DMS153 treated with DMSO at 0.1 percent for 48 hours (cell line): Measurements from ENCODE around the gene CDC16.

Experiments
- DNase-seq: peaks from one replicate; lab custom pipeline; 2025; ENCODE audit not compliant: unreplicated experiment; lab: John Stamatoyannopoulos, UW

Gene CDC16

DNA sequence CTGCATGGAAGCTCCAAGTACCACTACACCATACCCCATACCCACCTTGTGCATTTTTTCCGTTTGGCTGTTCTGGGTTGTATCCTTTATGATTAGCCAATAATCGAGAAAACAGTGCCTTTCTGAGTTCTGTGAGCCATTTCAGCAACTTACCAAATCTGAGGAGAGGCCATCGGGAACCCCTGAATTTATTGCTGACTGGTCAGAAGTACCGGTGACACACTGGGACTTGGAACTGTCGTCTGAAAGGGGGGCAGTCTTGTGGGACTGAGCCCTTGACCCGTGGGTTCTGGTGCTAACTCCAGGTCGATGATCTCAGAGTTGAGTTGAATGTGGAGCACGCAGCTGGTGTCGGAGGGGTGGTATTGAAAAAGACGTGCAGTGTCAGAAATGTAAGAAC lies 61.8 kb downstream of the CDC16 start:
- DNase-seq = no peak

GRCh38 chr13:114296902-114297301 lies 62.2 kb downstream of the CDC16 start:
- DNase-seq = no peak

GRCh38 chr13:114298866-114299265 lies 64.2 kb downstream of the CDC16 start:
- DNase-seq = no peak

- no peak for DNase-seq
Measured at GRCh38 chr13:114299604-114300305, 65.1 kb downstream of the CDC16 start.

DNA sequence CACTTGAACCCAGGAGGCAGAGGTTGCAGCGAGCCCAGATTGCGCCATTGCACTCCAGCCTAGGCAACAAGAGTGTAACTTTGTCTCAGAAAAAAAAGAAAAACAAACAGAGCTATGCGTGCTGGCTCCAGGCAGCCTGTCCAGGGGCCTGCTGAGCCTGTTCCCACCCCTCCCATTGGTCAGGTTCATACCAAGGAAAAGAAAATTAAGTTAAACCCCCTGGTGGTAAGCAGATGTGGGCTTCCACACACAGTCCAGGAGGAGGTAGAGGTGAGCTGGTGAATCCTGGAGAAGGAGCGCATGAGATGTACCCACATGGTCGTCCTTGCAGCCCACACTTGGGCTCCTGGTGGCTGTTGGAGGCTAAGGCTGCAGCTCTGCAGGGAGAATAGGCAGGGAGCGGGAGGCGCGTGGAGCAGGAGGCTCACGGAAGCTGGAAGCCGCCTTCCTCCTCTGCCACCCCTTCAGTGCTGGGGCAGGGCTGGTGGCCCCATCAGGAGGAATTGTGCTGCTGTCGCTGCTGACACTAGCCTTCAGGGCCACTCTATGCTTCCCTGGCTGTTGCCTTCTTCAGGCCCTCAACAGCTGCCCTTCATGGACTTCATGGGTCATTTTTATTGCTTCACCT lies 69.1 kb downstream of the CDC16 start:
- no peak for DNase-seq

- DNase-seq = no peak
Measured at GRCh38 chr13:114304346-114305034, 69.8 kb downstream of the CDC16 start.

GRCh38 chr13:114309086-114309485 lies 74.4 kb downstream of the CDC16 start:
- no peak for DNase-seq

DNA sequence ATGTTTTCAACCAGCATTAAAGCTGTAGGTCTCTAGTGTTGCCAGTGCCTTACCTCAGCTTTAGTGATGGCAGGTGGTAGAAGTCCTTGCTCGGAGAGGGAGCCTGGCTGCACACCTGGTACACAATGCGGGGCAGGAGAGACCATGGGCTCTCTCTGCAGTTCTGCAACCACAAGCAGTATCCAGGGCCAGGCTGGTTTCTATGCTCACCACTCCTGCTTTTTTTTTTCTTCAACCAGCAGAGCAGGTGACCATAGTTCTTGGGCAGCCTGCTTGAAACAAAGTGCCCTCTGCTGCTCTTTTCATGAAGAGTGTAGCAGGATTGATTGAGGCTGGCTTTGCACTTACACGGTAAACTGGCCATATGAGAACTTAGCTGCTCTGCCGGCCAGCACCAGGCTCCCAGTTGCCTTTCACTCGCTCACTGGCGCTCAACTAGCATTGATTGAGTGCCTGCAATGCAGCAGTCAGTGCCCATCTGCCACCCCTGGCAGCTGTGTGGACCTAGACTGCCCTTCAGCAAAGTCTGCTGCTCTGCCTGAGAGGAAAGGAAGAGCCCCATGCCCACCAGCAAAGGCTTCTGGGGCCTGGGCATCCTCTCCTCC lies 75.2 kb downstream of the CDC16 start:
- DNase-seq = no peak

- DNase-seq = no peak
Measured at GRCh38 chr13:114310956-114311355, 76.3 kb downstream of the CDC16 start.

DNA sequence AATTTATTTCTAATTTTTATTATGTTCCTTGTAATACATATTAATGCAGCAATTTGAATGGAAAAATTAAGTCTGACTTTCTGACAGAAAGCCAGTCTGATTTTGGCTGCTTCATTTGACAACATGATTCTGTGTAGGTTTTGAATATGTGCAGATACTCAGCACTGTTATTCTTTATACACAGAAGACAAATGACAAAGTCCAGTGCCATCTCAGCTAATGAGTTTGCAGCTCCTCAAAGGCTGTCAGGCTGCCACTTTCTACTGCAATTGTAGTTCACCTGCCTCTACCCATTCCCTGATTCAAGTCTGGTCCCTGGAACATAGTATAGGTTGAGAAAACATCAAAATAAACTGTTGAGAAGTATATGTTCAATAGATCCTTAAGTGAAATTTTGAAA lies 76.7 kb downstream of the CDC16 start:
- DNase-seq = no peak

DNA sequence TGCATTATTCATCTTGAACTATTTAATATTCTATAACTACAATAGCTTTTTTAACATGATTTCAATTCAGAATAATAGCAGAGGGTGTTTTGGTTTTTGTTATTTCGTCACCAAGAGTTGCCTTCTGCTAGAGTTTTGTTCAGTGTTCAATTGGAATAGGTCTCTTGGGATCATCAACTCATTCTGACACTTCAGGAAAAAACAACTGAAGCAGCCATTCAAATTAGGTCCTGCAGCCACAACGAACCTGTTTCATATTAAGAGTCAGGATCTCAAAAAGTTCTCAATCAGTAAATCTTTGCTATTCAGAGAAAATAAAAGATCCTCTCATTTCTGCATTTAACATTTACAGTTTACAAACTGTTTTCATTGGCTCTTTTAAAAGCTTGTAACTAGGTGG lies 77.2 kb downstream of the CDC16 start:
- DNase-seq = no peak

- DNase-seq = no peak
Measured at GRCh38 chr13:114313061-114313860, 78.6 kb downstream of the CDC16 start.

DNA sequence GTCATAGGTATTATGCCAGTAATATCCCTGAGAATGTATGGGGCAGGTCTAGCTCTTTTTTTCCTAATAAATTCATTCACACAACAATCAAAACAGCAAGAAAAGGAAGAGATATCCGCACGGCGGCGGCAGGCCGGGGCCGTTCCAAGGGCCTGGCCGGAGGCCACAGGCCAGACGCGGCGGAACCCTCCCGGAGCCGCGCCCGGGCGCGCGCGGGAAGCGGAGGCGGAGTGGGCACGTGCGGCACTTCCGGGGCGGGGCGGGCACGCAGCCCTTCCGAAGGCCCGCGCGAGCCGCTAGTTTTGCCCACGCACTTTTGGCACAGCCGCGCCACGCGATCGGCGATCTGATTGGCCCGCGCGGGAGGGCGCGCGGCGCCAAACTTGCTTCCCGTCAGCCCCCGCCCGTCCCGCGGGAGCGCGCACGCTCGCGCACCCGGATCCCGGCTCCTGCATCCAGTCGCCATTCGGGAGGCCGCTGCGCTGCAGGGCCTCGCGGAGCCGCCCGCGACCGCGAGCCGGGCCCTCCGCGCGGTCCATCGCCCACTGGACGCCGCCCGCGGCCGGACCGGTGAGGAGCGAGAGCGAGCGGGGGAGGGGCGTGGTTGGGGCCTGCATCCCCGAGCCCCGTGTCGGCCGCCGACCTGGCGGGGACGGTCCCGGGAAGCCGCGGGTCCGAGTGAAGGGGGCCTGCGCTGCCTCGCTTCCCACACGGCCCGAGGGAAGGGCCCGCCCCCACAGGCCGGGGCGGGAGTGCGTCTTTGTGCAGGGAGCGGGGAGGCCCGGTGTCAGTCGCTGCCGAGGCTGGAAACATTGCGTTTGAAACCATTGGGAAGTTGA lies 79.6 kb downstream of the CDC16 start, which contains the start of gene CHAMP1:
TSS of gene CHAMP1 (plus strand) at position 430 of the 839 bp plus-strand sequence. CDS start 9,340 bp downstream, outside the sequence.
- DNase-seq = peak; percentile 85

DNA sequence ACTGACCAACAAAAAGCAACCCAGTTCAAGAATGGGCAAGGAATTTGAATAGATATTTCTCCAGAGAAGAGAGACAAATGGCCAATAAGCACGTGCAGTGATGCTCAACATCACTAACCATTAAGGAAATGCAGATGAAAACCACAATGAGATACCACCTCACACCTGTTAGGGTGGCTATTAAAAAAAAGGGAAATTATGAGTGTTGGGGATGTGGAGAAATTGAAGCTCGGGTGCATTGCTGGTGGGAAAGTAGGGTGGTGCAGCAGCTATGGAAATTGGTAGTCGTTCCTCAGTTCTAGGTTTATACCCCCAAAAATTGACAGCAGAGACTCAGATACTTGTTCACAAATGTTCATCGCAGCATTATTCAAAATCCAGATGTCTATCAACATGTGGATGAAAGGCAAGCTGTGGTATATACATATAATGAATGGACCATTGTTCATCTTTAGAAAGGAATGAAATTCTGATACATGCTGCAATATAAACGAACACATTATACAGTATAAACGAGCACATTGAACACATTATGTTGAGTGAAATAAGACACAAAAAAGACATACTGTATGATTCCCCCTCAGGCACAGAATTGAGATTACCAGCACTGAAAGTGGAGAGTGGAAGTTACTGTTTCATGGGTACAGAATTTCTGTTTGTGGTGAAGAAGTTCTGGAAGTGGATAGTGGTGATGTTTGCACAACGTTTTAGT lies 80.5 kb downstream of the CDC16 start:
- DNase-seq = no peak

GRCh38 chr13:114318624-114319023 lies 83.9 kb downstream of the CDC16 start:
- DNase-seq = no peak

- no peak for DNase-seq
Measured at GRCh38 chr13:114319441-114319913, 84.8 kb downstream of the CDC16 start.

GRCh38 chr13:114320065-114320464 lies 85.4 kb downstream of the CDC16 start:
- no peak for DNase-seq

- no peak for DNase-seq
Measured at GRCh38 chr13:114321256-114321655, 86.6 kb downstream of the CDC16 start.
